SU-DHL-6 (cell line): ENCODE data around the gene RBMS3.

Source experiments
- EZH2phosphoT487 ChIP-seq: fragments of 200-600 bp; sonication (generic), shearing (Covaris generic); conservative IDR thresholded peaks from 2 replicates; pipeline ENCODE4 v1.6.1; 2018; ENCODE audit warnings: mild to moderate bottlenecking, antibody characterized with exemption, low read length, moderate library complexity, mixed read lengths
- TF ChIP-seq, protein P1 (sequence below): fragments of 200-600 bp; sonication (generic); IDR thresholded peaks from one replicate; pipeline ENCODE4 v1.5.1; 2017; ENCODE audit warnings: antibody characterized with exemption, mild to moderate bottlenecking, low read length, moderate library complexity; ENCODE audit not compliant: insufficient read depth, poor library complexity, severe bottlenecking

DNA sequence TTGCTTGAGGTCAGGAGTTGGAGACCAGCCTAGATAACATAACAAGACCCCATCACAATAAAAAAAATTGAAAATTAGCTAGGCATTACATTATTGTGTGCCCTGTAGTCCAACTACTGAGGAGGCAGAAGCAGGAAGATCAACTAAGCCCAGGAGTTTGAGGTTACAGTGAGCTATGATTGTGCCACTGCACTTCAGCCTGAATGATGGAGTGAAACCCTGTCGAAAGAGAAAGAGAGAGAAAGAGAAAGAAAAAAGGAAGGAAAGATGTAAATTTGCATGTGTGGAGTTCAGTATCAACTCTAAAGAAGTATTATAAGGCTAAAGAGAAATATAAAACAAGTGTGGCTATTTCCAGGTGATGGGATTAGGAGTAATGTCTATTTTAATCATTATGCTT lies 661.4 kb downstream of the RBMS3 start:
- TF ChIP-seq, protein P1, sequence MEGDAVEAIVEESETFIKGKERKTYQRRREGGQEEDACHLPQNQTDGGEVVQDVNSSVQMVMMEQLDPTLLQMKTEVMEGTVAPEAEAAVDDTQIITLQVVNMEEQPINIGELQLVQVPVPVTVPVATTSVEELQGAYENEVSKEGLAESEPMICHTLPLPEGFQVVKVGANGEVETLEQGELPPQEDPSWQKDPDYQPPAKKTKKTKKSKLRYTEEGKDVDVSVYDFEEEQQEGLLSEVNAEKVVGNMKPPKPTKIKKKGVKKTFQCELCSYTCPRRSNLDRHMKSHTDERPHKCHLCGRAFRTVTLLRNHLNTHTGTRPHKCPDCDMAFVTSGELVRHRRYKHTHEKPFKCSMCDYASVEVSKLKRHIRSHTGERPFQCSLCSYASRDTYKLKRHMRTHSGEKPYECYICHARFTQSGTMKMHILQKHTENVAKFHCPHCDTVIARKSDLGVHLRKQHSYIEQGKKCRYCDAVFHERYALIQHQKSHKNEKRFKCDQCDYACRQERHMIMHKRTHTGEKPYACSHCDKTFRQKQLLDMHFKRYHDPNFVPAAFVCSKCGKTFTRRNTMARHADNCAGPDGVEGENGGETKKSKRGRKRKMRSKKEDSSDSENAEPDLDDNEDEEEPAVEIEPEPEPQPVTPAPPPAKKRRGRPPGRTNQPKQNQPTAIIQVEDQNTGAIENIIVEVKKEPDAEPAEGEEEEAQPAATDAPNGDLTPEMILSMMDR, result no peak
- TF ChIP-seq EZH2phosphoT487, result no peak
